ENCODE data around the gene FOXO3. TPM values are rescaled to one million over a fixed set of nuclear protein-coding genes. Genes with fewer than 3 reads are reported as not detected.

Gene FOXO3
- total and polyA plus RNA-seq, 9 donors, result 33.4 to 94.8 (median 70.0) TPM

DNA sequence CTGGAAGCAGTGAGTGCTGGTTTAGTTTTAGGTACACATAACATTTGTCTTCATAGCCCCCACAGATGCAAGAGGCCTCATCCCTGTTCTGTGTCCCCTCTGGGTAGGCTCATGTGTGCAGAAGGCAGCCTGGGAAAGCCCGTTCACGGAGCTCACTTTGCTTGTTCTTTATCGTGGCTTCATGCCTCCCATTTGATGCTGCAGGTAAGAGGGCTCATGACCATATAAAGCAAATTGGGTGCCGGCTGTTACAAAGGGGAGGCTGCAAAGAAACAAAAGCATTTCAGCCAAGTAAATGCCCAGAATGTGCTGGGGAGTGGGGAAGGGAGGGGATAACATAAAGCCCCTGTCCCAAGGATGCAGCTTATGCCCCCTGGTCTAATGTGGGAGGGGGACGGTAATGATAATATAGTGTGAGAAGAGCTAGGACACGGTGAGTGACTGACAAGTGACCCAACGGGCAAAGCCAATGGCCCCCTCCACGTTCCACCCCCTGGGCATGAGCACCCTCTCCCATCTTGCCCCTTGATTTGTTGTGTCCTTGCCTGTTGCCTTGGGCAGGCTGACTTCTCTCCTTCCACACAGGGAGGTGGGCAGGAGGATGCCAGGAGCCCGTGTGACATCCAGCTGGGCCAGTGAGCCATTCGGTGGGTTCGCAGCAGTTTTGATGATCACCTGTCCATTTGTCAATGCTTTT is 138.0 kb downstream of the FOXO3 start:
- intact Hi-C loops (cut with DNase I), result no loop called here
- H3K27ac ChIP-seq, result no peak overlapping the region
- no peaks in the 10 kb centered on the region for H3K36me3 ChIP-seq
- TF ChIP-seq EP300 (IDR thresholded peaks at IDR 0.05) (no peak), CTCF (IDR thresholded peaks at IDR 0.05) (no peak), POLR2A (IDR thresholded peaks at IDR 0.05) (no peak)
- no peak for DNase-seq
- peaks cover 2% of the 10 kb centered on the region for H3K4me1 ChIP-seq (ENCODE audit: insufficient read depth)
- H3K9me3 ChIP-seq, result no peaks in the 10 kb centered on the region
- 89 to 92% (median 91%) methylated on average over 11 of the region's 11 CpGs for WGBS, 3 donors
- H3K4me3 ChIP-seq, result no peak overlapping the region
- H3K27me3 ChIP-seq, result no peaks in the 10 kb centered on the region

DNA sequence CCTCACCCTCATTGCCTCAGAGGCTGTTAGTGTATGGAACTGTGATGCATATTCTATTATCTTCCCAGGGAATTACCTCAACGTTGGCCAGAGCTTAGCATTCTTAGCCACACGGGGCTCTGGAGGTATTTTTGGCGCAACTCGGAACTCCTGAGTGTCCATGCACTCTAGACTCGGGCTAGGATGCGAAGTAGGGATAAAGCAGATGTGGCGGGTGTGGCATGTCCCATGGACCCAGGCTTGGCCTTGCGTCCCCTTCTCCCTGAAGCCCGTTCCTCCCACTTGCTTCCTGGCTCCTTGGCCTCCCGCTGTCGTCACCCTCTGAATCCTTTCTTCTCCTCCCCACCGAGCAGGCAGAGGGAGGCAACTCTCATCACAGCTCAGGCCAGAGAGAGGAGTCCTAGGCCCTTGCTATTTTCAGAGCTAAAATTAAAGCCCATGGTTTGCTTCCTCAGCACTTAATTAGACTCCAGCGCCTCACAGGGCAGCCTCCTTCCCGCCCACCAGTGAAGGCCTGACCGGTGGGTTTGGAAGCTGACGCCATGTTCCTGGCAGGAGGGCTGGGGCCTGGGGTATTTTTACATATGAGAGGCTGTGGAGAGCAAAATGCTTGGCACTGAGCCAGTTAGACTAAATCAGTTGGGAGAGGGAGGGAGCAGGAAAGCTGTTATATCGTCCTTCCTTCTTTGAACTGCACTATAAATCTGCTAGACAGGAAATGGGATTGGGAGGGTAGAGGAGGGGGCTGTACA is 138.7 kb downstream of the FOXO3 start:
- intact Hi-C loops (cut with DNase I), result no loop called here
- no peak overlapping the region for H3K27ac ChIP-seq
- no peak overlapping the region for H3K4me3 ChIP-seq
- TF ChIP-seq CTCF (IDR thresholded peaks at IDR 0.05), result no peak
- no peak for TF ChIP-seq POLR2A (IDR thresholded peaks at IDR 0.05)
- TF ChIP-seq EP300 (IDR thresholded peaks at IDR 0.05), result no peak
- H3K4me1 ChIP-seq (ENCODE audit: insufficient read depth), result peaks cover 2% of the 10 kb centered on the region
- H3K9me3 ChIP-seq, result no peaks in the 10 kb centered on the region
- 65 to 79% (median 74%) methylated on average over 17 of the region's 17 CpGs for WGBS, 3 donors
- no peaks in the 10 kb centered on the region for H3K27me3 ChIP-seq
- no peak for DNase-seq
- H3K36me3 ChIP-seq, result no peaks in the 10 kb centered on the region

DNA sequence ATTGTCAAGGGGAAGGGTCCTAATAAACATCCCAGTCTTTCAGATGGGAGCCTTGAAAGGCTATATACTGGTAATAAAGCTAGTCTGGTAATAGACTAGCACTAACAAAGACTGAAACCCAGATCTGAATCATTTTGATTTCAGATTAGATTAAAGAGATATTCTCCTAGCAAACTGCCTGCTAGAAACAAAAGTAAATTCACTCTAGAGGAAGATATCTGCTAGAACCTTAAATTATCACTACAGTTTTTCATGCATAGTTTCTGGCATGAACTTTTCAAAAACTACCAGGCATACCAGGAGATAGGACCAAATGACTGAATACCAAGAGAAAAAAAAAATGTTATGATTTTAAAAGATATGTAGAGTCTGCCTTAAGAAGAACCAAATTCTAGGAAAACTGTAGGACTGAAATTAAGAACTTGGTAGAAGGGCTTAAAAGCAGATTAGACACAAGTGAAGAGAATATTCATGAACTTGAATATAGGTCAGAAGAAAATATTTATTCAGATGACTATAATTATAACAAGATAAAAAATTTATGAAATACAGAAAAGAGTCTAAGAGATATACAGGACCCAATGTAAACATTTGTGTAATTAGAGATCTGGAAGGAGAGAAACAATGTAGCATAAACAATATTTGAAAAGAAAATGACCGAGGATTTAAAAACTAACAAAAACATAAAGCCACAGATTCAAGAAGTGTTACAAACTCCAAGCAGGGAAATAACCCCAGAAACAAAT is 141.6 kb downstream of the FOXO3 start:
- Histone ChIP-seq H3K4me1 (ENCODE audit: insufficient read depth) (peaks cover 4% of the 10 kb centered on the region), H3K9me3 (no peaks in the 10 kb centered on the region)
- WGBS, 3 donors, result 73 to 91% (median 83%) methylated on average over 1 of the region's 1 CpG

More for the DNA sequence above, 141.6 kb downstream of the FOXO3 start:
- Histone ChIP-seq H3K36me3 (no peaks in the 10 kb centered on the region), H3K4me3 (no peak overlapping the region), H3K27ac (no peak overlapping the region), H3K27me3 (no peaks in the 10 kb centered on the region)
- intact Hi-C loops (cut with DNase I), result no loop called here
- TF ChIP-seq EP300 (IDR thresholded peaks at IDR 0.05) (no peak), CTCF (IDR thresholded peaks at IDR 0.05) (no peak), POLR2A (IDR thresholded peaks at IDR 0.05) (no peak)
- no peak for DNase-seq
